ENCODE results near the gene AGR3.

DNA sequence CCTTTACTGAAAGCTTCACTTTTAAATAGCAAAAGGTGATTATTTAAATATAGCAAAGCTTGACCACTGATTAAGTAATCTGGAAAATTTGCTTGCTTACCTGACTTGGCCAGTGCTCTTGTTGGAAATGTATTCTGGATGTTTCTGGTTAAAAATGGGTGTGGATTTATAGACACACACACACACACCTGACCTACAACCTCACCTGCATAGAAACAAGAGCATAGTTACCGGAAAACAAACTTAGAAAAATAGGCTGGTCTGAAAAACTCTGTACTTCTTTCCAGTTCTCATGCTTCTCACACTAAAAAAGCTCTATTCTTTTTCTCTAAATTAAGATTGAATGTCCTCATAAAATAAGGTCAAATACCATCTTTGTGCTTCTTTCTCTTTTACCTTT, at the start of gene AGR3:
- TF ChIP-seq, protein P1, sequence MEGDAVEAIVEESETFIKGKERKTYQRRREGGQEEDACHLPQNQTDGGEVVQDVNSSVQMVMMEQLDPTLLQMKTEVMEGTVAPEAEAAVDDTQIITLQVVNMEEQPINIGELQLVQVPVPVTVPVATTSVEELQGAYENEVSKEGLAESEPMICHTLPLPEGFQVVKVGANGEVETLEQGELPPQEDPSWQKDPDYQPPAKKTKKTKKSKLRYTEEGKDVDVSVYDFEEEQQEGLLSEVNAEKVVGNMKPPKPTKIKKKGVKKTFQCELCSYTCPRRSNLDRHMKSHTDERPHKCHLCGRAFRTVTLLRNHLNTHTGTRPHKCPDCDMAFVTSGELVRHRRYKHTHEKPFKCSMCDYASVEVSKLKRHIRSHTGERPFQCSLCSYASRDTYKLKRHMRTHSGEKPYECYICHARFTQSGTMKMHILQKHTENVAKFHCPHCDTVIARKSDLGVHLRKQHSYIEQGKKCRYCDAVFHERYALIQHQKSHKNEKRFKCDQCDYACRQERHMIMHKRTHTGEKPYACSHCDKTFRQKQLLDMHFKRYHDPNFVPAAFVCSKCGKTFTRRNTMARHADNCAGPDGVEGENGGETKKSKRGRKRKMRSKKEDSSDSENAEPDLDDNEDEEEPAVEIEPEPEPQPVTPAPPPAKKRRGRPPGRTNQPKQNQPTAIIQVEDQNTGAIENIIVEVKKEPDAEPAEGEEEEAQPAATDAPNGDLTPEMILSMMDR (IDR thresholded peaks at IDR 0.05; ENCODE audit: poor library complexity, severe bottlenecking), result no peak
- TF ChIP-seq, protein P2, sequence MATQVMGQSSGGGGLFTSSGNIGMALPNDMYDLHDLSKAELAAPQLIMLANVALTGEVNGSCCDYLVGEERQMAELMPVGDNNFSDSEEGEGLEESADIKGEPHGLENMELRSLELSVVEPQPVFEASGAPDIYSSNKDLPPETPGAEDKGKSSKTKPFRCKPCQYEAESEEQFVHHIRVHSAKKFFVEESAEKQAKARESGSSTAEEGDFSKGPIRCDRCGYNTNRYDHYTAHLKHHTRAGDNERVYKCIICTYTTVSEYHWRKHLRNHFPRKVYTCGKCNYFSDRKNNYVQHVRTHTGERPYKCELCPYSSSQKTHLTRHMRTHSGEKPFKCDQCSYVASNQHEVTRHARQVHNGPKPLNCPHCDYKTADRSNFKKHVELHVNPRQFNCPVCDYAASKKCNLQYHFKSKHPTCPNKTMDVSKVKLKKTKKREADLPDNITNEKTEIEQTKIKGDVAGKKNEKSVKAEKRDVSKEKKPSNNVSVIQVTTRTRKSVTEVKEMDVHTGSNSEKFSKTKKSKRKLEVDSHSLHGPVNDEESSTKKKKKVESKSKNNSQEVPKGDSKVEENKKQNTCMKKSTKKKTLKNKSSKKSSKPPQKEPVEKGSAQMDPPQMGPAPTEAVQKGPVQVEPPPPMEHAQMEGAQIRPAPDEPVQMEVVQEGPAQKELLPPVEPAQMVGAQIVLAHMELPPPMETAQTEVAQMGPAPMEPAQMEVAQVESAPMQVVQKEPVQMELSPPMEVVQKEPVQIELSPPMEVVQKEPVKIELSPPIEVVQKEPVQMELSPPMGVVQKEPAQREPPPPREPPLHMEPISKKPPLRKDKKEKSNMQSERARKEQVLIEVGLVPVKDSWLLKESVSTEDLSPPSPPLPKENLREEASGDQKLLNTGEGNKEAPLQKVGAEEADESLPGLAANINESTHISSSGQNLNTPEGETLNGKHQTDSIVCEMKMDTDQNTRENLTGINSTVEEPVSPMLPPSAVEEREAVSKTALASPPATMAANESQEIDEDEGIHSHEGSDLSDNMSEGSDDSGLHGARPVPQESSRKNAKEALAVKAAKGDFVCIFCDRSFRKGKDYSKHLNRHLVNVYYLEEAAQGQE (IDR thresholded peaks at IDR 0.05; ENCODE audit: borderline replicate concordance), result no peak

Data from neural cell (in vitro differentiated cells).